GM21526 (cell line): ENCODE measurements around the gene LSM14A.
"Not testable (repeated sequence)": the region's sequence is repeated elsewhere in the genome, so short reads cannot be mapped to it uniquely, and the experiment has no call there.

Source experiments
- ATAC-seq: cut with Tn5 transposase; IDR thresholded peaks from one replicate; pipeline ENCODE4 v1.9.1; 2021; ENCODE audit warnings: moderate library complexity; ENCODE audit not compliant: unreplicated experiment, low FRiP score

The LSM14A gene

GRCh38 chr19:34189199-34189916 is 17.1 kb downstream of the LSM14A start:
- ATAC-seq: no peak

- no peak for ATAC-seq
Measured at GRCh38 chr19:34189917-34190425, 17.7 kb downstream of the LSM14A start.

GRCh38 chr19:34191355-34191962 is 19.2 kb downstream of the LSM14A start:
- ATAC-seq: no peak

- ATAC-seq: no peak
Measured at GRCh38 chr19:34193439-34193838, 21.1 kb downstream of the LSM14A start.

GRCh38 chr19:34193876-34194275 is 21.6 kb downstream of the LSM14A start:
- no peak for ATAC-seq

- no peak for ATAC-seq
Measured at GRCh38 chr19:34201133-34201532, 28.8 kb downstream of the LSM14A start.

- ATAC-seq: not testable (repeated sequence)
Measured at GRCh38 chr19:34205324-34205723, 33.0 kb downstream of the LSM14A start.

- ATAC-seq: no peak
Measured at GRCh38 chr19:34208291-34208884, 36.1 kb downstream of the LSM14A start.

GRCh38 chr19:34209726-34210125 is 37.4 kb downstream of the LSM14A start:
- ATAC-seq: no peak

GRCh38 chr19:34213283-34213682 is 41.0 kb downstream of the LSM14A start:
- ATAC-seq: no peak

- no peak for ATAC-seq
Measured at GRCh38 chr19:34214040-34214439, 41.7 kb downstream of the LSM14A start.

GRCh38 chr19:34215006-34215665 is 42.8 kb downstream of the LSM14A start:
- no peak for ATAC-seq

- ATAC-seq: no peak
Measured at GRCh38 chr19:34215666-34216038, 43.3 kb downstream of the LSM14A start.

GRCh38 chr19:34216745-34217219 is 44.5 kb downstream of the LSM14A start:
- not testable (repeated sequence) for ATAC-seq

- no peak for ATAC-seq
Measured at GRCh38 chr19:34217952-34218817, 45.9 kb downstream of the LSM14A start.

GRCh38 chr19:34218818-34219164 is 46.5 kb downstream of the LSM14A start:
- no peak for ATAC-seq

- ATAC-seq: no peak
Measured at GRCh38 chr19:34220472-34221063, 48.3 kb downstream of the LSM14A start.

GRCh38 chr19:34222386-34222785 is 50.1 kb downstream of the LSM14A start:
- no peak for ATAC-seq

GRCh38 chr19:34224996-34225658 is 52.8 kb downstream of the LSM14A start:
- no peak for ATAC-seq
